Measurements from ENCODE around the gene MMP10.

DNA sequence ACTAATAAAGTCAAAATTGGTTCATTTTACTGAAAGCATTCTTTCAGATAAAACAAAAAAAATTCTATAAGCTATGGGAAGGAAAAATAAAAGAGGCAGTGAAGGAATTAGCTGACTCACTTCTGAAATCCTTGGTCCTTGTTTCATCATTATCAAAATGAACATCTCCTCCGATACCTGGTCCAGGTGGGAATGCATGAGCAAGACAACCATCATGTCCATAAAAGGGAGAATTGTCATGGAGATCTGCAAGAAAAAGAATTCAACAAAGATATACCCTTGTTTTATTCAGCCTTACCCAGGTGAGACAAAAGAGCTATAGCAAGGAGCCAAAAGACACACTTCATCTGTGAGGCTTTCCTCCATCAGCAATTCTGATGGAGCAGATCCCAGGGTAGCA is 27.2 kb downstream of the MMP10 start:
- TF ChIP-seq, protein P1, sequence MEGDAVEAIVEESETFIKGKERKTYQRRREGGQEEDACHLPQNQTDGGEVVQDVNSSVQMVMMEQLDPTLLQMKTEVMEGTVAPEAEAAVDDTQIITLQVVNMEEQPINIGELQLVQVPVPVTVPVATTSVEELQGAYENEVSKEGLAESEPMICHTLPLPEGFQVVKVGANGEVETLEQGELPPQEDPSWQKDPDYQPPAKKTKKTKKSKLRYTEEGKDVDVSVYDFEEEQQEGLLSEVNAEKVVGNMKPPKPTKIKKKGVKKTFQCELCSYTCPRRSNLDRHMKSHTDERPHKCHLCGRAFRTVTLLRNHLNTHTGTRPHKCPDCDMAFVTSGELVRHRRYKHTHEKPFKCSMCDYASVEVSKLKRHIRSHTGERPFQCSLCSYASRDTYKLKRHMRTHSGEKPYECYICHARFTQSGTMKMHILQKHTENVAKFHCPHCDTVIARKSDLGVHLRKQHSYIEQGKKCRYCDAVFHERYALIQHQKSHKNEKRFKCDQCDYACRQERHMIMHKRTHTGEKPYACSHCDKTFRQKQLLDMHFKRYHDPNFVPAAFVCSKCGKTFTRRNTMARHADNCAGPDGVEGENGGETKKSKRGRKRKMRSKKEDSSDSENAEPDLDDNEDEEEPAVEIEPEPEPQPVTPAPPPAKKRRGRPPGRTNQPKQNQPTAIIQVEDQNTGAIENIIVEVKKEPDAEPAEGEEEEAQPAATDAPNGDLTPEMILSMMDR (IDR thresholded peaks at IDR 0.05): no peak
- TF ChIP-seq NR2C2 (CRISPR knock-in tag; IDR thresholded peaks at IDR 0.05): no peak
- TF ChIP-seq GRHL2 (CRISPR knock-in tag; IDR thresholded peaks at IDR 0.05; ENCODE audit: insufficient replicate concordance, severe bottlenecking): no peak
- TF ChIP-seq ESRRA (CRISPR knock-in tag; IDR thresholded peaks at IDR 0.05; ENCODE audit: borderline replicate concordance): no peak
- TF ChIP-seq TP53 (CRISPR knock-in tag; IDR thresholded peaks at IDR 0.05): no peak
- TF ChIP-seq, protein P2, sequence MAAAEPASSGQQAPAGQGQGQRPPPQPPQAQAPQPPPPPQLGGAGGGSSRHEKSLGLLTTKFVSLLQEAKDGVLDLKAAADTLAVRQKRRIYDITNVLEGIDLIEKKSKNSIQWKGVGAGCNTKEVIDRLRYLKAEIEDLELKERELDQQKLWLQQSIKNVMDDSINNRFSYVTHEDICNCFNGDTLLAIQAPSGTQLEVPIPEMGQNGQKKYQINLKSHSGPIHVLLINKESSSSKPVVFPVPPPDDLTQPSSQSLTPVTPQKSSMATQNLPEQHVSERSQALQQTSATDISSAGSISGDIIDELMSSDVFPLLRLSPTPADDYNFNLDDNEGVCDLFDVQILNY (CRISPR knock-in tag; IDR thresholded peaks at IDR 0.05): no peak
- TF ChIP-seq, protein P3, sequence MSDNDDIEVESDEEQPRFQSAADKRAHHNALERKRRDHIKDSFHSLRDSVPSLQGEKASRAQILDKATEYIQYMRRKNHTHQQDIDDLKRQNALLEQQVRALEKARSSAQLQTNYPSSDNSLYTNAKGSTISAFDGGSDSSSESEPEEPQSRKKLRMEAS (CRISPR knock-in tag; IDR thresholded peaks at IDR 0.05): no peak
- no peak for TF ChIP-seq MXD4 (CRISPR knock-in tag; IDR thresholded peaks at IDR 0.05; ENCODE audit: borderline replicate concordance)
- no peak for TF ChIP-seq TEAD4 (CRISPR knock-in tag; IDR thresholded peaks at IDR 0.05)

All from WTC11 (cell line).